Transverse colon (tissue), 4 donors: ENCODE measurements around the gene ARHGAP18. TPM values are rescaled to one million over a fixed set of nuclear protein-coding genes. Genes with fewer than 3 reads are reported as not detected.

Experiments
- DNase-seq: peaks from one replicate; pipeline ENCODE4 v3.0.0-alpha.2; 2019
- H3K27ac ChIP-seq, 4 donors: fragments of 200-600 bp; sonication (generic); 2 replicates each; pipeline ENCODE4 v1.5.1; 2016 to 2018; ENCODE audit warnings: inconsistent platforms in 4 of 4
- H3K27me3 ChIP-seq: fragments of 200-600 bp; sonication (generic); 2 replicates; pipeline ENCODE4 v1.5.1; 2017; ENCODE audit warnings: inconsistent platforms
- H3K36me3 ChIP-seq, 4 donors: fragments of 200-600 bp; sonication (generic); 2 replicates each; pipeline ENCODE4 v1.5.1; 2017 to 2019; ENCODE audit warnings: inconsistent platforms in 4 of 4
- H3K4me1 ChIP-seq, 4 donors: fragments of 200-600 bp; sonication (generic); 2 replicates each; pipeline ENCODE4 v1.5.1; 2017 to 2020; ENCODE audit warnings: inconsistent platforms in 4 of 4
- H3K4me3 ChIP-seq, 4 donors: fragments of 200-600 bp; sonication (generic); 1 replicate in 1 of 4; 2 replicates in 3 of 4; pipeline versions ENCODE4 v1.5.1 to v1.6.1; 2017 to 2019; ENCODE audit warnings: inconsistent platforms in 4 of 4
- H3K9me3 ChIP-seq, 2 donors: fragments of 200-600 bp; sonication (generic); 2 replicates each; pipeline ENCODE4 v1.5.1; 2017 to 2019; ENCODE audit warnings: inconsistent platforms in 2 of 2
- EP300 ChIP-seq: sonication (generic); formaldehyde crosslinking; IDR thresholded peaks from one replicate; pipeline ENCODE4 v1.6.1; 2017; ENCODE audit warnings: antibody characterized with exemption, low read depth
- POLR2A ChIP-seq: fragments of 450-650 bp; IDR thresholded peaks from one replicate; pipeline ENCODE4 v1.6.1; 2016; ENCODE audit warnings: antibody characterized with exemption, mild to moderate bottlenecking, moderate library complexity
- POLR2AphosphoS5 ChIP-seq, 3 donors: sonication (generic); formaldehyde crosslinking; IDR thresholded peaks; one replicate each; pipeline ENCODE4 v1.6.1; 2016; ENCODE audit warnings: antibody characterized with exemption in 3 of 3
- WGBS, 2 donors: methylation state at CpG; one replicate each; pipeline ENCODE4 v1.1.5; 2018; ENCODE audit warnings: low coverage in 1 of 2; 5-methylcytosine and 5-hydroxymethylcytosine counted together
- in situ Hi-C, 4 donors: fragments of 200-750 bp; cut with MboI; loops; one replicate each; pipeline versions ENCODE4 v1.15.0 to v1.15.1; 2017; ENCODE audit warnings: low sequenced_read_pairs in 3 of 4, low pct_ligation_motif_present in 1 of 4, low pct_unique_long_range_greater_than_20kb in 1 of 4
- intact Hi-C: fragments of 100-400 bp; cut with DNase I; formaldehyde crosslinking; loops from one replicate; pipeline ENCODE4 v1.15.1; 2023; ENCODE audit warnings: low total_unique reads
- total RNA-seq, 4 donors: library from RNA; depleted of rRNA; stranded (reverse); fragments of >200 nt; gene quantifications; one replicate each; pipeline ENCODE4 v1.1.0, GENCODE V29; 2016
- TF ChIP-seq, protein P1 (sequence below), 5 experiments: fragments of 200-600 bp in 3 of 5; fragments of 450-650 bp in 2 of 5; sonication (generic) in 3 of 5; IDR thresholded peaks; 1 replicate in 2 of 5; 2 replicates in 3 of 5; pipeline ENCODE4 v1.5.1; 2016 to 2017; ENCODE audit warnings: antibody characterized with exemption in 5 of 5, inconsistent platforms in 3 of 5, mild to moderate bottlenecking in 2 of 5, moderate library complexity in 1 of 5

ARHGAP18 gene
- total RNA-seq, 4 donors from 2014 or later = 5.2 to 21.8 (median 13.0) TPM

DNA sequence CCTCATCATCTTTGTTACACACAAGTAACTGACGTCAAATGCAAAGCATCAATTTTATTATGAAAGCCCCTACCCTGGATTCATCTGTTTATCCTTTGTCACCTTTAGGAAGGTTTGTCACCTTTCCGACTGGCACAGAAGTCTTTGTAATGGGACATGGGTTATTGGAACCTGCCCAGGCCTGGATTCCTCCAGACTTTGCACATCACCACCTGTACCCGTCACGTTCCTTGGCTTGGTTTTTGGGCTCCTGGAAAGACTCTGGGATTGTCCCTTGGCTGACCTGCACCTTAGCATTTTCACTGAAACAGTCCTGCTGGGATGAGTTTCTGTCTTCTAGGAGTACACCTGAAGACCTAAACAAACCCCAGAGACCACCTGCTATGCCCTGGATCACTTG is 15.4 kb upstream of the ARHGAP18 start:
- Histone ChIP-seq H3K27ac (no peak overlapping the region), H3K9me3 (no peaks in the 10 kb centered on the region), H3K27me3 (no peaks in the 10 kb centered on the region), H3K36me3 (no peaks in the 10 kb centered on the region), H3K4me1 (no peaks in the 10 kb centered on the region), H3K4me3 (no peak overlapping the region)
- no peak for DNase-seq
- intact Hi-C loops (no loop called here), in situ Hi-C loops (loop anchor here in 3 of 4 donors (10.0 to 25.0 kb wide), 3 partner anchors 113 to 238 kb away; no protein-coding TSS in a partner anchor)
- 88% methylated on average over 4 of the region's 4 CpGs; no CpG with 5 or more reads in 1 of the 2 donors for WGBS, 2 donors
- TF ChIP-seq, protein P1, sequence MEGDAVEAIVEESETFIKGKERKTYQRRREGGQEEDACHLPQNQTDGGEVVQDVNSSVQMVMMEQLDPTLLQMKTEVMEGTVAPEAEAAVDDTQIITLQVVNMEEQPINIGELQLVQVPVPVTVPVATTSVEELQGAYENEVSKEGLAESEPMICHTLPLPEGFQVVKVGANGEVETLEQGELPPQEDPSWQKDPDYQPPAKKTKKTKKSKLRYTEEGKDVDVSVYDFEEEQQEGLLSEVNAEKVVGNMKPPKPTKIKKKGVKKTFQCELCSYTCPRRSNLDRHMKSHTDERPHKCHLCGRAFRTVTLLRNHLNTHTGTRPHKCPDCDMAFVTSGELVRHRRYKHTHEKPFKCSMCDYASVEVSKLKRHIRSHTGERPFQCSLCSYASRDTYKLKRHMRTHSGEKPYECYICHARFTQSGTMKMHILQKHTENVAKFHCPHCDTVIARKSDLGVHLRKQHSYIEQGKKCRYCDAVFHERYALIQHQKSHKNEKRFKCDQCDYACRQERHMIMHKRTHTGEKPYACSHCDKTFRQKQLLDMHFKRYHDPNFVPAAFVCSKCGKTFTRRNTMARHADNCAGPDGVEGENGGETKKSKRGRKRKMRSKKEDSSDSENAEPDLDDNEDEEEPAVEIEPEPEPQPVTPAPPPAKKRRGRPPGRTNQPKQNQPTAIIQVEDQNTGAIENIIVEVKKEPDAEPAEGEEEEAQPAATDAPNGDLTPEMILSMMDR (IDR thresholded peaks at IDR 0.05) = no peak
- no peak for TF ChIP-seq EP300
- TF ChIP-seq POLR2A = no peak
- no peak for TF ChIP-seq POLR2AphosphoS5 (IDR thresholded peaks at IDR 0.05)

DNA sequence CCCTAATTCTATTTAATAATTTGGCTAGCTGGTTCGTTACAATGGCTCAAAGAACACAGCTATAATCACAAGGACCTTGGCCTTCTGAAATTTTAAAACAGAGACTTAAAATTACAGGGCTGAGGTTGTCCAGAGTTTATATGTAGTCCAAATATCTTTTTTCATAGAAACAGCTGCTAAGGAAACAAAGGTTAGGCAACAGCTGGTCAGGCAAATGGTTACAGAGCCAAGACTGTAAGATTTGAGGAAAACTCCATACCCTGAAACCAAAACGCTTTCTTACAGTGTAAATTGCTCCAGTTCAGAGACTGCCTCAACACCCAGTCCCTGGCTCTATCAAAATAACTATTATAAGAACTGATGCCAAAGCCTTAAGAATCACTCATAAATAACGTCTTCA is 9.7 kb upstream of the ARHGAP18 start:
- in situ Hi-C loops (loop anchor here in 1 of 4 donors (10.0 kb wide), 1 partner anchor 125 kb away; no protein-coding TSS in a partner anchor), intact Hi-C loops (no loop called here)
- H3K9me3 ChIP-seq = no peaks in the 10 kb centered on the region
- H3K36me3 ChIP-seq = no peaks in the 10 kb centered on the region
- 63 to 64% methylated on average over 3 of the region's 3 CpGs for WGBS, 2 donors
- TF ChIP-seq POLR2AphosphoS5 (IDR thresholded peaks at IDR 0.05) (no peak), POLR2A (no peak), EP300 (no peak)
- TF ChIP-seq, protein P1 (IDR thresholded peaks at IDR 0.05) = no peak
- H3K27me3 ChIP-seq = no peaks in the 10 kb centered on the region
- peak overlapping the region in 2 of 4 donors; percentile 12 to 18 for H3K27ac ChIP-seq
- H3K4me1 ChIP-seq = no peaks in the 10 kb centered on the region
- DNase-seq = no peak
- H3K4me3 ChIP-seq = no peak overlapping the region

- DNase-seq = no peak
- no peak overlapping the region for H3K27ac ChIP-seq
- no peaks in the 10 kb centered on the region for H3K4me1 ChIP-seq
- TF ChIP-seq EP300 (no peak), POLR2AphosphoS5 (IDR thresholded peaks at IDR 0.05) (no peak), POLR2A (no peak)
- TF ChIP-seq, protein P1 (IDR thresholded peaks at IDR 0.05) = no peak
- H3K27me3 ChIP-seq = no peaks in the 10 kb centered on the region
- no peaks in the 10 kb centered on the region for H3K36me3 ChIP-seq
- WGBS, 2 donors = 60 to 75% methylated on average over 2 to 5 of the region's 5 CpGs
- H3K4me3 ChIP-seq = no peak overlapping the region
- intact Hi-C loops (no loop called here), in situ Hi-C loops (no loop called here)
- H3K9me3 ChIP-seq = no peaks in the 10 kb centered on the region
Measured at GRCh38 chr6:129717277-129717676, 7.3 kb upstream of the ARHGAP18 start.

DNA sequence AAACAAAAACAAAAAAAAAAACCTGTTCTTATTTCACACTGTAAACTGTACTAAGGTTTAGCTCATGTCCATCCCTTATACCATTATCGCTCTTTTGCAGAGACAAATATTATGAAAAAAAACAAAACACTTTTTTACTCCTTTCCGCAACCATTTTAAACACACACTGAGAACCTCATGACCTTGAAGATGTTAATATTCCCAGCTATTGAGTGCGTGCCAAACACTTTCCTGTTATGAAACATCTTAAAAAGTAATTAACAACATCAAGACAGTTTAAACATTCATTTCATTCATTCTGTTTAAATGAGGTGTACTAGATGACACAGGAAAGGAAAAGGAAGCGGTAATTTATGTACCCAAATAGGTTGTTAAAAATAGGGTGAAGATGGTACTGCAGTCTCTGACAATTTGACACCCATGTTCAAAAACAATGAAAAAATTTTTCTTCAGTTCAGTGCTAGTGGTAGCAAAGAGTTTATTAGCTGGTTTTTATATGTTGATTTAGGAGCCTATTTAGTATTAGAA is 3.9 kb upstream of the ARHGAP18 start:
- in situ Hi-C loops (no loop called here), intact Hi-C loops (no loop called here)
- H3K4me3 ChIP-seq = no peak overlapping the region
- no peak overlapping the region for H3K27ac ChIP-seq
- no peaks in the 10 kb centered on the region for H3K36me3 ChIP-seq
- WGBS, 2 donors = 76 to 79% methylated on average over 4 of the region's 4 CpGs
- TF ChIP-seq POLR2AphosphoS5 (IDR thresholded peaks at IDR 0.05) = no peak
- no peak for TF ChIP-seq POLR2A
- no peak for TF ChIP-seq EP300
- TF ChIP-seq, protein P1 (IDR thresholded peaks at IDR 0.05) = no peak
- no peaks in the 10 kb centered on the region for H3K27me3 ChIP-seq
- no peaks in the 10 kb centered on the region for H3K9me3 ChIP-seq
- DNase-seq = no peak
- H3K4me1 ChIP-seq = peaks cover 0 to 12% (median 2%) of the 10 kb centered on the region in 4 donors
